ENCODE measurements around the gene MAPK11.
A peak's percentile ranks its signal among the peaks of the same experiment; 100 is the strongest.

MAPK11 gene

GRCh38 chr22:50253941-50254340 lies 16.2 kb downstream of the MAPK11 start:
- H3K4me1 ChIP-seq (ENCODE audit: insufficient read depth, low read length) = peaks cover 14% of the 10 kb centered on the region
- no peak overlapping the region for H3K9ac ChIP-seq (ENCODE audit: low read length)
- H3K4me3 ChIP-seq (ENCODE audit: low read depth in 1 of 2, low read length in 2 of 2) = no peak overlapping the region
- H3K27me3 ChIP-seq (ENCODE audit: control insufficient read depth in 1 of 2, insufficient read depth in 2 of 2, low read length in 2 of 2) = peaks cover 0 to 14% of the 10 kb centered on the region in 2 donors
- H3K9me3 ChIP-seq (ENCODE audit: low read length) = no peaks in the 10 kb centered on the region
- H3K36me3 ChIP-seq (ENCODE audit: insufficient read depth, low read length) = no peaks in the 10 kb centered on the region
- no peak overlapping the region for H3K27ac ChIP-seq (ENCODE audit: low read depth, low read length)

- Histone ChIP-seq H3K27ac (ENCODE audit: low read depth, low read length) (no peak overlapping the region), H3K4me1 (ENCODE audit: insufficient read depth, low read length) (peaks cover 14% of the 10 kb centered on the region), H3K9me3 (ENCODE audit: low read length) (no peaks in the 10 kb centered on the region), H3K4me3 (ENCODE audit: low read depth in 1 of 2, low read length in 2 of 2) (no peak overlapping the region), H3K27me3 (ENCODE audit: control insufficient read depth in 1 of 2, insufficient read depth in 2 of 2, low read length in 2 of 2) (peaks cover 0 to 14% of the 10 kb centered on the region in 2 donors), H3K9ac (ENCODE audit: low read length) (no peak overlapping the region), H3K36me3 (ENCODE audit: insufficient read depth, low read length) (no peaks in the 10 kb centered on the region)
Measured at GRCh38 chr22:50253046-50253915, 16.9 kb downstream of the MAPK11 start.

GRCh38 chr22:50252082-50253045 lies 17.8 kb downstream of the MAPK11 start:
- no peak overlapping the region for H3K9ac ChIP-seq (ENCODE audit: low read length)
- H3K4me3 ChIP-seq (ENCODE audit: low read depth in 1 of 2, low read length in 2 of 2) = no peak overlapping the region
- no peaks in the 10 kb centered on the region for H3K9me3 ChIP-seq (ENCODE audit: low read length)
- no peaks in the 10 kb centered on the region for H3K36me3 ChIP-seq (ENCODE audit: insufficient read depth, low read length)
- H3K27me3 ChIP-seq (ENCODE audit: control insufficient read depth in 1 of 2, insufficient read depth in 2 of 2, low read length in 2 of 2) = peaks cover 0 to 6% of the 10 kb centered on the region in 2 donors
- H3K4me1 ChIP-seq (ENCODE audit: insufficient read depth, low read length) = peaks cover 14% of the 10 kb centered on the region
- H3K27ac ChIP-seq (ENCODE audit: low read depth, low read length) = peak overlapping the region; percentile 52

GRCh38 chr22:50251477-50252081 lies 18.6 kb downstream of the MAPK11 start:
- no peaks in the 10 kb centered on the region for H3K9me3 ChIP-seq (ENCODE audit: low read length)
- peaks cover 0 to 1% of the 10 kb centered on the region in 2 donors for H3K27me3 ChIP-seq (ENCODE audit: control insufficient read depth in 1 of 2, insufficient read depth in 2 of 2, low read length in 2 of 2)
- peaks cover 14% of the 10 kb centered on the region for H3K4me1 ChIP-seq (ENCODE audit: insufficient read depth, low read length)
- peak overlapping the region; percentile 52 for H3K27ac ChIP-seq (ENCODE audit: low read depth, low read length)
- peak overlapping the region; percentile 63 to 66 for H3K4me3 ChIP-seq (ENCODE audit: low read depth in 1 of 2, low read length in 2 of 2)
- peaks cover 7% of the 10 kb centered on the region for H3K36me3 ChIP-seq (ENCODE audit: insufficient read depth, low read length)
- no peak overlapping the region for H3K9ac ChIP-seq (ENCODE audit: low read length)

- peak within 1 kb of the TSS; percentile 44 for H3K9ac ChIP-seq (ENCODE audit: low read length)
- peaks cover 19% of the 10 kb centered on the region for H3K4me1 ChIP-seq (ENCODE audit: insufficient read depth, low read length)
- H3K9me3 ChIP-seq (ENCODE audit: low read length) = no peaks in the 10 kb centered on the region
- peak within 1 kb of the TSS; percentile 63 to 66 for H3K4me3 ChIP-seq (ENCODE audit: low read depth in 1 of 2, low read length in 2 of 2)
- peak within 1 kb of the TSS; percentile 52 for H3K27ac ChIP-seq (ENCODE audit: low read depth, low read length)
- no peaks in the 10 kb centered on the region for H3K27me3 ChIP-seq (ENCODE audit: control insufficient read depth in 1 of 2, insufficient read depth in 2 of 2, low read length in 2 of 2)
- H3K36me3 ChIP-seq (ENCODE audit: insufficient read depth, low read length) = peaks cover 9% of the 10 kb centered on the region
Measured at GRCh38 chr22:50250555-50251476, 19.4 kb downstream of the MAPK11 start, which contains the start of gene HDAC10. TSS of gene HDAC10 (minus strand) at chr22:50251265. CDS start at chr22:50251032, 233 bp downstream.

- Histone ChIP-seq H3K4me3 (ENCODE audit: low read depth in 1 of 2, low read length in 2 of 2) (peak overlapping the region; percentile 63 to 66), H3K27ac (ENCODE audit: low read depth, low read length) (no peak overlapping the region), H3K4me1 (ENCODE audit: insufficient read depth, low read length) (peaks cover 23% of the 10 kb centered on the region), H3K9me3 (ENCODE audit: low read length) (no peaks in the 10 kb centered on the region), H3K36me3 (ENCODE audit: insufficient read depth, low read length) (peaks cover 9% of the 10 kb centered on the region), H3K27me3 (ENCODE audit: control insufficient read depth in 1 of 2, insufficient read depth in 2 of 2, low read length in 2 of 2) (no peaks in the 10 kb centered on the region), H3K9ac (ENCODE audit: low read length) (no peak overlapping the region)
Measured at GRCh38 chr22:50250249-50250554, 20.0 kb downstream of the MAPK11 start.

GRCh38 chr22:50249341-50250248 lies 20.6 kb downstream of the MAPK11 start:
- Histone ChIP-seq H3K4me3 (ENCODE audit: low read depth in 1 of 2, low read length in 2 of 2) (peak overlapping the region in 1 of 2 donors; percentile 63), H3K36me3 (ENCODE audit: insufficient read depth, low read length) (peaks cover 9% of the 10 kb centered on the region), H3K4me1 (ENCODE audit: insufficient read depth, low read length) (peaks cover 23% of the 10 kb centered on the region)

GRCh38 chr22:50248196-50249081 lies 21.7 kb downstream of the MAPK11 start:
- peaks cover 29% of the 10 kb centered on the region for H3K4me1 ChIP-seq (ENCODE audit: insufficient read depth, low read length)
- H3K4me3 ChIP-seq (ENCODE audit: low read depth in 1 of 2, low read length in 2 of 2) = no peak overlapping the region
- no peak overlapping the region for H3K9ac ChIP-seq (ENCODE audit: low read length)
- peaks cover 9% of the 10 kb centered on the region for H3K36me3 ChIP-seq (ENCODE audit: insufficient read depth, low read length)
- H3K9me3 ChIP-seq (ENCODE audit: low read length) = no peaks in the 10 kb centered on the region
- H3K27ac ChIP-seq (ENCODE audit: low read depth, low read length) = no peak overlapping the region
- H3K27me3 ChIP-seq (ENCODE audit: control insufficient read depth in 1 of 2, insufficient read depth in 2 of 2, low read length in 2 of 2) = no peaks in the 10 kb centered on the region

More at GRCh38 chr22:50249341-50250248, 20.6 kb downstream of the MAPK11 start:
- H3K9me3 ChIP-seq (ENCODE audit: low read length) = no peaks in the 10 kb centered on the region
- no peak overlapping the region for H3K9ac ChIP-seq (ENCODE audit: low read length)
- no peaks in the 10 kb centered on the region for H3K27me3 ChIP-seq (ENCODE audit: control insufficient read depth in 1 of 2, insufficient read depth in 2 of 2, low read length in 2 of 2)
- H3K27ac ChIP-seq (ENCODE audit: low read depth, low read length) = no peak overlapping the region

GRCh38 chr22:50247748-50248147 lies 22.4 kb downstream of the MAPK11 start:
- H3K9ac ChIP-seq (ENCODE audit: low read length) = no peak overlapping the region

More at GRCh38 chr22:50247748-50248147, 22.4 kb downstream of the MAPK11 start:
- Histone ChIP-seq H3K4me1 (ENCODE audit: insufficient read depth, low read length) (peaks cover 29% of the 10 kb centered on the region), H3K27me3 (ENCODE audit: control insufficient read depth in 1 of 2, insufficient read depth in 2 of 2, low read length in 2 of 2) (no peaks in the 10 kb centered on the region), H3K4me3 (ENCODE audit: low read depth in 1 of 2, low read length in 2 of 2) (no peak overlapping the region), H3K27ac (ENCODE audit: low read depth, low read length) (no peak overlapping the region), H3K36me3 (ENCODE audit: insufficient read depth, low read length) (peaks cover 9% of the 10 kb centered on the region), H3K9me3 (ENCODE audit: low read length) (no peaks in the 10 kb centered on the region)

Measured in muscle layer of colon (tissue), 2 donors.